GM12801 (cell line): ENCODE data around the gene PMM2.

ENCODE experiments used
- TF ChIP-seq, protein P1 (sequence below): IDR thresholded peaks from one replicate; pipeline ENCODE4 v1.5.1; 2011; ENCODE audit warnings: control low read depth; ENCODE audit not compliant: insufficient read length; ENCODE audit errors: extremely low read depth

The PMM2 gene

DNA sequence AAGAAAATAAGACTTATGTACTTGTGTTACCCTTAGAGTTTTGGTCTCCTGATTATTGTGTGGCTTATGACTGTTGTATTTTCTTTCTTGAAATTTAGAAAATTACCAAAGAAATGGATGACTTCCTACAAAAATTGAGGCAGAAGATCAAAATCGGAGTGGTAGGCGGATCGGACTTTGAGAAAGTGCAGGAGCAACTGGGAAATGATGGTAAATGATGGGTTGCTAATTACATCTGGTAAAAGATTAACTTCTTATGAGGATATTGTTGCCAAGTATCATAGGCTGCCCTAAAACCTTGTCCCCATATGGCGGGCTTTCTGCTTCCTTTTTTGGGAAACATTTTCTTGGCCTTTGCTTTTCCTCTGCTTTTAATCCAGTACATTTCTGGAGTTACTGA is 4.1 kb downstream of the PMM2 start:
- TF ChIP-seq, protein P1, sequence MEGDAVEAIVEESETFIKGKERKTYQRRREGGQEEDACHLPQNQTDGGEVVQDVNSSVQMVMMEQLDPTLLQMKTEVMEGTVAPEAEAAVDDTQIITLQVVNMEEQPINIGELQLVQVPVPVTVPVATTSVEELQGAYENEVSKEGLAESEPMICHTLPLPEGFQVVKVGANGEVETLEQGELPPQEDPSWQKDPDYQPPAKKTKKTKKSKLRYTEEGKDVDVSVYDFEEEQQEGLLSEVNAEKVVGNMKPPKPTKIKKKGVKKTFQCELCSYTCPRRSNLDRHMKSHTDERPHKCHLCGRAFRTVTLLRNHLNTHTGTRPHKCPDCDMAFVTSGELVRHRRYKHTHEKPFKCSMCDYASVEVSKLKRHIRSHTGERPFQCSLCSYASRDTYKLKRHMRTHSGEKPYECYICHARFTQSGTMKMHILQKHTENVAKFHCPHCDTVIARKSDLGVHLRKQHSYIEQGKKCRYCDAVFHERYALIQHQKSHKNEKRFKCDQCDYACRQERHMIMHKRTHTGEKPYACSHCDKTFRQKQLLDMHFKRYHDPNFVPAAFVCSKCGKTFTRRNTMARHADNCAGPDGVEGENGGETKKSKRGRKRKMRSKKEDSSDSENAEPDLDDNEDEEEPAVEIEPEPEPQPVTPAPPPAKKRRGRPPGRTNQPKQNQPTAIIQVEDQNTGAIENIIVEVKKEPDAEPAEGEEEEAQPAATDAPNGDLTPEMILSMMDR = no peak

DNA sequence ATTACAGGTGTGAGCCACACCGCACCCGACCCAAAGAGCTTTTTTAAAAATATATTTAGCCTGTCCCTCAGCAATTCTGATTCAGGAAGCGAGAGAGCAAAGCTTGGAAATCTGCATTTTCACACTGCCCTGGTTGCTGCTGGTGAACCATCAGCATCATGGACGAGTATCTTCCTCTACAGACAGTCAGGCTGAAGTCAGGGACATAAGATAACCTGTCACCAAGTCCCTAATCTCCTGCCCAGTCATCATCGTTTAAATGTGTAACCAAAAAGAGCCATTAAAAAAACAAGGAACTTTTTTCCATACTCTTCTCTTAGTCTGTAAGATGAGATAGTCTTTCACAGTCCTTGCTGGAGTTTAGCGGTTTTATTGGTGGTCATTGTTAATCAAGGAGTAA is 6.7 kb downstream of the PMM2 start:
- TF ChIP-seq, protein P1 = no peak

DNA sequence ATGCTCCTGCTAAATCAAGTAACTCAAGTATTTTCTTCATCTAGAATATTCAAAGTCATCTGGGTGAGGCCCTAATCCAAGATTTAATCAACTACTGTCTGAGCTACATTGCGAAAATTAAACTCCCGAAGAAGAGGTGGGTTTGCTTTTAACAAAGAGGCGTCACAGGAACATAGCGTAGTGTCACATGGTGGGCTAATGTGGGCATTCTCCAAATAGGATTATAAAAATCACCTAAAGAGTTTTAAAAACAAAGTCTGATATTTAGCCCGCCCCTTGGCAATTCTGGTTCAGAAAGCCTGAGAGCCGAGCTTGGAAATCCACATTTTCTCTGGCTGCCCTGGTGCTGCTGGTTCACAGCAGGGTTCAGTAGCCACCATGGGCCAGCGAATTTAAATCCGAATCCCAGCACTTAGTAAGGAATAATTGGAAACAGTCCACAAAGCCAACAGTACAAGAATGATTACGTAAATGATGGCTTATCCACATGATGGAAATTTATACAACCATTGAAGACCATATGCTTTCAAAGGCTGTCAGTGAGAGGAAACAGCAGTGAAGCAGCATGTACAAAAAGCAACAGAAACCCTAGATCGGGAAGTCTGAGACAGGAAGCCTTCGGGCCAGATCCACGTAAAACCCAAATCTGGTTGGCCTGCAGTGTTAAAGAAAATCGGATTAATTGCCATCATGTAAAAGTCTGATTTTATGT is 8.8 kb downstream of the PMM2 start:
- TF ChIP-seq, protein P1 = no peak

DNA sequence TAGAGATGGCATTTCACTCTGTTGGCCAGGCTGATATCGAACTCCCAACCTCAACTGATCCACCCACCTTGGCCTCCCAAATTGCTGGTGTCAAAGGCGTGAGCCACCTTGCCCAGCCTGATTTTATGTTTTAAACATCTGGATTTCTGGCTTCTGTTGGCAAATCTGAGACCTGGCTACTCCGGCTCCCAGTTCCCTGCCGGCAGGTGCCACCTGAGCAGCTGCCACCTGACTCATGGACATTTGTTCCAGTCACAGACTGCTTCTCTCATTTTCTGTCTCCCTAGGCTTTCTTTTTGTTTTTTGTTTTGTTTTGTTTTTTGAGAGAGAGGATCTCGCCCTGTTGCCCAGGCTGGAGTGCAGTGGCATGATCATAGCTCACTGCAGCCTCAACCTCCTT is 9.6 kb downstream of the PMM2 start:
- TF ChIP-seq, protein P1 = no peak

DNA sequence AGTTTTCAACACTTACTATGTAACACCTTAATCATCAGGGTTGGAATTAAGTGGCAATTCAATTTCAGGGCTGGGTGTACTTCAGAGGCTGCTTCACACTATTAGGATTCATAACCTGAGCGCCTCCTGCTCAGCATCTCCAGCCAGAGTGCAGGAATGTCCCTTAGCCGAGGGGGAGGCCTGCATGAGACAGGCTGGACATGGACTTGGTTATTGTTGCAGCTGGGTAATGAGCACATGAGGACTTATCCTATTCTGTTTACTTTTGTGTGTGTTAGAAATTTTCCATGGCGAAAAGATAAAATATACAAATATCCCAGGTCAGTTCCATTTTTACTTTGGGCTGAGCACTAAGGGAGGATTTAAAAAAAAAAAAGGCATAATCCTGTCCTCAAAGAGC is 10.4 kb downstream of the PMM2 start:
- TF ChIP-seq, protein P1 = no peak

DNA sequence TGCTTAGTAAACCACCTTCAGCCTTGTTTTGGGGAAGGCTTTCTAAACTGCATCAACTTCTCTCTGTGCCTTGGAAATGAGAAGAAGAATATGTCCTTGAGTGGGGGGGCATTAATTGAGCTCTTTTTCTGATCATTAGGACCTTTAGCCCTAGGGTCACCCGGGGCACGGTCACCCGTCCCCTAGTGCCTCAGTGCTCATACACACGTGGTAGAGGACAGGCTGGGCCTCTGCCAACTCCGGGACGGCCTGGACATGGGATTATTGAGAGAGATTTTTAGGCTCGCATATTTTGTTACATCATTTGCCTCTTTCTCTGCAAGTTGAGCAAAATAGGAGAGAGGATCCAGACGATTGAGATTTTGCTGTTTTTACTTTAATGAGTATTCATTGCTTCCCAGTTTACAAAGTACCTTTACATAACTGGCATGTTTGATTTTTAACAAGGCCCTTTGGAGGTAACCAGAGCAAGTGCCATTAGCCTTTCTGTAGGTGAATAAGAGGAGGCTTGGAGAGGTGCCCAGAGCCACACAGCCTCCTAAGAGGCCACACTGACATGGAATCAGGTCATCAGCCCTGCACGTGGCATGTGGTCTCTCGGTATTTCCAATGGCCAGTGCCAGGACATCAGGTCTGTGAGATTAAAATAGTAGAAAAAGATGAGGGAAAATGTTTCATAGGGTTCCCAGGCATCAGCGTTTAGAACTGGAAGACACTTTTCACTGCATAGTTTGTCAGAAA is 11.1 kb downstream of the PMM2 start:
- TF ChIP-seq, protein P1 = no peak

DNA sequence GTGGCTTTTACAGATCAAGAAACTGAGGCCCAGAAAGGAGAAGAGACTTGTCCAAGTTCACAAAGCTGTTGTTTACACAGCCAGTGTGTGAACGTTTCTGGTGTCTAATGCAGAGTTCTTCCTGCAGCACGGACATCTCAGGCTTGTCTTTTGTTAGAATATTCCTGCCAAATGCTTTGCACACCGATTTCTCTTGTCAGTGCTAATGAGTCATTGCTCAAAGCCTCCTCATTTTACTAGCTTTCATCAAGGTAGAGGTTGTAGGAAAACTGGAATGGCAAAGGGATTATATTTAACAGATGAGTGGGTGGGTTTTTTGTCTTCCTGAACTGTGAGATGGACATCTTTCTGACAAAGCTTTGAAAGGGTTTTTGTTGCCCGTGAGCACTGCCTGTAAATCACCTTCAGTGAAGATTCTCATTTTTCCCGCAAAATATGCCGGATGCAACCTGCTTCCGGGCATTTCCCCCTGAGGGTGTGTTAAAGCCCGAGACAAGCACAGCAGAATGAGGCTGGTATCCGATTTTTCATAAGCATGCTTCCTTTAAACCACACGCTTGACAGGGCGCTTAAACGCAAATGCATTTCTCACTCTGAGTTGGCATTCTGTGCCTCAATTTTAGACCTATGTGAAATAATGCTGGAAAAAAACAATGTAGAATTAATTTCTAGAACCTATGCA is 14.7 kb downstream of the PMM2 start:
- TF ChIP-seq, protein P1 = no peak
